CD4-positive, alpha-beta T cell (primary cell): ENCODE data around the gene UBE2F. TPM values are rescaled to one million over a fixed set of nuclear protein-coding genes. Genes with fewer than 3 reads are reported as not detected.
"Not testable (repeated sequence)": the region's sequence is repeated elsewhere in the genome, so short reads cannot be mapped to it uniquely, and the experiment has no call there.

Source experiments
- ATAC-seq: fragments of 200-7000 bp; cut with Tn5 transposase; one replicate; pipeline ENCODE4 v1.10.0; 2022; ENCODE audit warnings: mild to moderate bottlenecking; ENCODE audit not compliant: poor library complexity
- CTCF ChIA-PET: fragments of 350-600 bp; sonication (Branson Sonifier 250); formaldehyde crosslinking; loops from one replicate; lab custom pipeline; 2021; ENCODE audit warnings: antibody characterized with exemption, inconsistent platforms; lab: Charles Lee
- POLR2A ChIA-PET: fragments of 350-600 bp; sonication (Branson Sonifier 250); formaldehyde crosslinking; loops from one replicate; lab custom pipeline; 2021; ENCODE audit warnings: antibody characterized with exemption, inconsistent platforms; lab: Charles Lee
- DNase-seq, 14 experiments: peaks; one replicate each; pipeline ENCODE4 v3.0.0-alpha.2; 2013 to 2020; ENCODE audit warnings: mixed read lengths in 2 of 14
- H3K27ac ChIP-seq, 2 donors: one replicate each; pipeline versions ENCODE4 v1.5.1 to v1.7.0; 2013; ENCODE audit warnings: low read length in 2 of 2, low read depth in 1 of 2, mild to moderate bottlenecking in 1 of 2
- H3K27me3 ChIP-seq, 2 experiments: 1 replicate in 1 of 2; 2 replicates in 1 of 2; pipeline versions ENCODE4 v1.6.1 to v1.7.0; 2013; ENCODE audit warnings: low read length in 2 of 2, control low read depth in 1 of 2, mild to moderate bottlenecking in 1 of 2, moderate library complexity in 1 of 2; ENCODE audit not compliant: insufficient read depth in 2 of 2, control insufficient read depth in 1 of 2
- H3K36me3 ChIP-seq: one replicate; pipeline ENCODE4 v1.6.1; 2013; ENCODE audit warnings: low read length, control low read depth; ENCODE audit not compliant: insufficient read depth
- H3K4me1 ChIP-seq: one replicate; pipeline ENCODE4 v1.6.1; 2013; ENCODE audit warnings: low read length, control low read depth; ENCODE audit not compliant: insufficient read depth
- H3K4me3 ChIP-seq: one replicate; pipeline ENCODE4 v1.5.1; 2013; ENCODE audit warnings: mild to moderate bottlenecking, low read length, moderate library complexity
- H3K9me3 ChIP-seq, 2 experiments: 1 replicate in 1 of 2; 2 replicates in 1 of 2; pipeline versions ENCODE4 v1.6.1 to v1.7.0; 2013; ENCODE audit warnings: low read length in 2 of 2, mild to moderate bottlenecking in 2 of 2, control low read depth in 1 of 2, moderate library complexity in 1 of 2; ENCODE audit not compliant: control insufficient read depth in 1 of 2, insufficient read depth in 1 of 2
- H3K27ac Mint-ChIP-seq: one replicate; pipeline ENCODE4 v1.8.0; 2020; ENCODE audit warnings: mixed read lengths
- H3K27me3 Mint-ChIP-seq: one replicate; pipeline ENCODE4 v1.8.0; 2021; ENCODE audit warnings: mixed read lengths
- H3K36me3 Mint-ChIP-seq: one replicate; pipeline ENCODE4 v1.8.0; 2021; ENCODE audit warnings: low read depth, mixed read lengths
- H3K4me1 Mint-ChIP-seq: one replicate; pipeline ENCODE4 v1.8.0; 2021; ENCODE audit warnings: low read depth, mixed read lengths
- H3K4me3 Mint-ChIP-seq: one replicate; pipeline ENCODE4 v1.8.0; 2020; ENCODE audit warnings: mild to moderate bottlenecking, mixed read lengths
- H3K9me3 Mint-ChIP-seq: one replicate; pipeline ENCODE4 v1.8.0; 2020; ENCODE audit warnings: mixed read lengths
- CTCF ChIP-seq: fragments of 200-600 bp; IDR thresholded peaks from one replicate; pipeline ENCODE4 v1.8.0; 2022; ENCODE audit warnings: antibody characterized with exemption, mild to moderate bottlenecking
- intact Hi-C, 2 experiments: fragments of 100-400 bp; cut with DNase I in 1 of 2; cut with micrococcal nuclease in 1 of 2; formaldehyde crosslinking; loops; one replicate each; pipeline versions ENCODE4 v1.15.1 to v1.9.0; 2023 to 2025; cut with DNase I, micrococcal nuclease
- total RNA-seq, 174 experiments: library from RNA in 2 of 174; stranded (reverse) in 2 of 174; gene quantifications; one replicate each; pipeline ENCODE4 v1.2.3 and lab custom pipeline; 2021 to 2026

Gene UBE2F
- total RNA-seq, 2 experiments from 2014 or later, result 23.2 to 27.4 TPM

GRCh38 chr2:238053191-238053776, 86.5 kb downstream of the UBE2F start:
- ATAC-seq (no peak), DNase-seq (no peak)
- Histone ChIP-seq H3K36me3 (no peaks in the 10 kb centered on the region), H3K4me1 (peaks cover 3% of the 10 kb centered on the region), H3K9me3 (peaks cover 5 to 12% of the 10 kb centered on the region in 2 experiments), H3K4me3 (no peak overlapping the region), H3K27me3 (no peaks in the 10 kb centered on the region), H3K27ac (no peak overlapping the region)
- Mint-ChIP-seq H3K27ac (no peak overlapping the region), H3K4me3 (no peak overlapping the region), H3K4me1 (peaks cover 5% of the 10 kb centered on the region), H3K36me3 (no peaks in the 10 kb centered on the region), H3K9me3 (peaks cover 9% of the 10 kb centered on the region), H3K27me3 (peaks cover 35% of the 10 kb centered on the region)
- TF ChIP-seq CTCF, result no peak
- intact Hi-C loops, result no loop called here
- ChIA-PET CTCF (interaction anchor here (1.1 to 1.5 kb wide), 2 partner anchors 20 to 84 kb away, joined by 3 read pairs; no protein-coding TSS in a partner anchor), POLR2A (no interaction called here)

GRCh38 chr2:238055841-238056240, 89.0 kb downstream of the UBE2F start:
- TF ChIP-seq CTCF, result no peak
- DNase-seq, result no peak
- ATAC-seq, result no peak
- POLR2A ChIA-PET, result no interaction called here
- Mint-ChIP-seq H3K9me3 (no peaks in the 10 kb centered on the region), H3K4me1 (peaks cover 19% of the 10 kb centered on the region), H3K27ac (no peak overlapping the region), H3K27me3 (peaks cover 35% of the 10 kb centered on the region), H3K4me3 (no peak overlapping the region), H3K36me3 (no peaks in the 10 kb centered on the region)
- intact Hi-C loops, result loop anchor here in 1 of 2 experiments (5.0 kb wide), 1 partner anchor 969 kb away; the partner anchor contains the start of gene COPS8
- H3K4me3 ChIP-seq, result no peak overlapping the region
- peaks cover 0 to 4% of the 10 kb centered on the region in 2 experiments for H3K9me3 ChIP-seq
- H3K27me3 ChIP-seq, result no peaks in the 10 kb centered on the region
- no peak overlapping the region for H3K27ac ChIP-seq
- CTCF ChIA-PET, result no interaction called here
- H3K36me3 ChIP-seq, result no peaks in the 10 kb centered on the region
- H3K4me1 ChIP-seq, result peaks cover 9% of the 10 kb centered on the region

- Mint-ChIP-seq H3K27me3 (peaks cover 31% of the 10 kb centered on the region), H3K4me3 (peak overlapping the region; percentile 76), H3K4me1 (peaks cover 34% of the 10 kb centered on the region)
- DNase-seq, H3K9me3 ChIP-seq, ATAC-seq, H3K36me3 Mint-ChIP-seq, H3K4me3 ChIP-seq, H3K27me3 ChIP-seq, H3K9me3 Mint-ChIP-seq, CTCF ChIA-PET, H3K27ac Mint-ChIP-seq, H3K36me3 ChIP-seq, POLR2A ChIA-PET, H3K27ac ChIP-seq: not testable (repeated sequence)
- intact Hi-C loops, result loop anchor here in 1 of 2 experiments (2.0 to 5.0 kb wide), 2 partner anchors 371 to 971 kb away; partner anchors contain the start of gene COPS8
- peaks cover 21% of the 10 kb centered on the region for H3K4me1 ChIP-seq
Measured at GRCh38 chr2:238057696-238058575, 91.1 kb downstream of the UBE2F start.
